ENCODE data around the gene DCD. TPM values are rescaled to one million over a fixed set of nuclear protein-coding genes. Genes with fewer than 3 reads are reported as not detected.

DCD gene
- total and polyA plus RNA-seq, 10 of the 15 experiments (the other 5 are each of a cell fraction or from before 2014, with no cell fraction given), result not detected

DNA sequence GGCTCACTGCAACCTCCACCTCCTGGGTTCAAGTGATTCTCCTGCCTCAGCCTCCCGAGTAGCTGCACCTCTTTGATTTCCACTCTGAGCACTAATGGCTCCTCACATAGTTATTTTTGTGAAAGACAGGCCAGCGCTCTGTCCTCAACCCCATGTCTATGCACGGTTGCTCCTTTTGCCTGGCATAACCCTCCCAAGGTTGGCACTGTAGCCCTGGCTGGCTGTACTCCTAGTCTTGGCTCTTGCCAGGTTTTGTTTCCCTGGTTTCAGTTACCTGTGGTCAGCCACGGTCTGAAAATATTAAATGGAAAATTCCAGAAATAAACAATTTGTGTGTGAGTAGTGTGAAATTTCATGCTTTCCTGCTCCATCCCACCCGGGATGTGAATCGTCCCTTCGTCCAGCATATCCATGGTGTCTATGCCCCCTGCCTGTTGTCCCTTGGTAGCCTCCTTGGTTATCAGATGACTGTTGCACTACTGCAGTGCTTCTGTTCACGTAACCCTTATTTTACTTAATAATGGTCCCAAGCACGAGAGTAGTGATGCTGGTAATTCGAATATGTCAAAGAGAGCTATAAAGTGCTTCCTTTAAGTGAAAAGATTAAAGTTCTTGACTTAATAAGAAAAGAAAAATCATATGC lies 12.3 kb upstream of the DCD start (continued):
- TF ChIP-seq, protein P1, sequence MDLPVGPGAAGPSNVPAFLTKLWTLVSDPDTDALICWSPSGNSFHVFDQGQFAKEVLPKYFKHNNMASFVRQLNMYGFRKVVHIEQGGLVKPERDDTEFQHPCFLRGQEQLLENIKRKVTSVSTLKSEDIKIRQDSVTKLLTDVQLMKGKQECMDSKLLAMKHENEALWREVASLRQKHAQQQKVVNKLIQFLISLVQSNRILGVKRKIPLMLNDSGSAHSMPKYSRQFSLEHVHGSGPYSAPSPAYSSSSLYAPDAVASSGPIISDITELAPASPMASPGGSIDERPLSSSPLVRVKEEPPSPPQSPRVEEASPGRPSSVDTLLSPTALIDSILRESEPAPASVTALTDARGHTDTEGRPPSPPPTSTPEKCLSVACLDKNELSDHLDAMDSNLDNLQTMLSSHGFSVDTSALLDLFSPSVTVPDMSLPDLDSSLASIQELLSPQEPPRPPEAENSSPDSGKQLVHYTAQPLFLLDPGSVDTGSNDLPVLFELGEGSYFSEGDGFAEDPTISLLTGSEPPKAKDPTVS (IDR thresholded peaks at IDR 0.05; ENCODE audit: low read depth, low read length), result no peak
- TF ChIP-seq KLF5 (IDR thresholded peaks at IDR 0.05; ENCODE audit: partially characterized antibody), result no peak

GRCh38 chr12:54658306-54659264 lies 10.4 kb upstream of the DCD start:
- DNase-seq (ENCODE audit: low read depth, low spot score) (no peak), FAIRE-seq (peak; percentile 75), ATAC-seq (peak; percentile 93)
- Histone ChIP-seq H3K9ac (ENCODE audit: control insufficient read depth, insufficient read depth, low read length) (no peak overlapping the region), H2AFZ (ENCODE audit: control insufficient read depth, low read depth, low read length) (no peak overlapping the region), H3K79me2 (ENCODE audit: control insufficient read depth, insufficient read depth, low read length) (no peaks in the 10 kb centered on the region), H3K4me2 (ENCODE audit: control insufficient read depth, insufficient read depth) (no peak overlapping the region), H3K27ac (ENCODE audit: control insufficient read depth, insufficient read depth) (no peak overlapping the region), H3K9me3 (replicated peaks; ENCODE audit: control insufficient read depth, insufficient read depth, low read length) (no peaks in the 10 kb centered on the region), H3K4me3 (no peak overlapping the region), H3K36me3 (ENCODE audit: control insufficient read depth in 2 of 2, insufficient read depth in 2 of 2, low read length in 1 of 2) (no peaks in the 10 kb centered on the region), H3K27me3 (replicated peaks in 1 of 2; ENCODE audit: control insufficient read depth in 2 of 2, insufficient read depth in 2 of 2, low read length in 1 of 2) (peaks cover 0 to 2% of the 10 kb centered on the region in 2 experiments; a peak in 2 of 4 replicates), H3K4me1 (ENCODE audit: control insufficient read depth, insufficient read depth, low read length) (no peaks in the 10 kb centered on the region), H4K20me1 (ENCODE audit: control insufficient read depth, insufficient read depth) (no peaks in the 10 kb centered on the region)
- SMC1A ChIA-PET (ENCODE audit: uncharacterized antibody, unreplicated experiment), result interaction anchor here (0.6 to 1.4 kb wide), 9 partner anchors 15 to 300 kb away, joined by 3 to 6 read pairs (median 3); no protein-coding TSS in a partner anchor
- RAD21 ChIA-PET (ENCODE audit: unreplicated experiment), result interaction anchor here (0.8 to 1.6 kb wide), 11 partner anchors 13 to 414 kb away, joined by 3 to 15 read pairs (median 4); no protein-coding TSS in a partner anchor
- intact Hi-C loops (cut with micrococcal nuclease; ENCODE audit: unreplicated experiment), result no loop called here
- POLR2A ChIA-PET, result interaction anchor here (0.6 kb wide), 1 partner anchor 14 kb away, joined by 4 read pairs; no protein-coding TSS in a partner anchor
- in situ Hi-C loops (cut with MboI), result no loop called here
- no TSS peak for BruUV-seq (replicated peaks)
- WGBS (ENCODE audit: insufficient coverage, insufficient replicate concordance, low lambda C conversion rate, missing lambda C conversion rate), result 26% methylated on average over 19 of the region's 19 CpGs
- CTCF ChIA-PET, result interaction anchor here (0.6 to 3.1 kb wide), 33 partner anchors 9 to 881 kb away, joined by 3 to 18 read pairs (median 4); no protein-coding TSS in a partner anchor
- TF ChIP-seq, protein P2, sequence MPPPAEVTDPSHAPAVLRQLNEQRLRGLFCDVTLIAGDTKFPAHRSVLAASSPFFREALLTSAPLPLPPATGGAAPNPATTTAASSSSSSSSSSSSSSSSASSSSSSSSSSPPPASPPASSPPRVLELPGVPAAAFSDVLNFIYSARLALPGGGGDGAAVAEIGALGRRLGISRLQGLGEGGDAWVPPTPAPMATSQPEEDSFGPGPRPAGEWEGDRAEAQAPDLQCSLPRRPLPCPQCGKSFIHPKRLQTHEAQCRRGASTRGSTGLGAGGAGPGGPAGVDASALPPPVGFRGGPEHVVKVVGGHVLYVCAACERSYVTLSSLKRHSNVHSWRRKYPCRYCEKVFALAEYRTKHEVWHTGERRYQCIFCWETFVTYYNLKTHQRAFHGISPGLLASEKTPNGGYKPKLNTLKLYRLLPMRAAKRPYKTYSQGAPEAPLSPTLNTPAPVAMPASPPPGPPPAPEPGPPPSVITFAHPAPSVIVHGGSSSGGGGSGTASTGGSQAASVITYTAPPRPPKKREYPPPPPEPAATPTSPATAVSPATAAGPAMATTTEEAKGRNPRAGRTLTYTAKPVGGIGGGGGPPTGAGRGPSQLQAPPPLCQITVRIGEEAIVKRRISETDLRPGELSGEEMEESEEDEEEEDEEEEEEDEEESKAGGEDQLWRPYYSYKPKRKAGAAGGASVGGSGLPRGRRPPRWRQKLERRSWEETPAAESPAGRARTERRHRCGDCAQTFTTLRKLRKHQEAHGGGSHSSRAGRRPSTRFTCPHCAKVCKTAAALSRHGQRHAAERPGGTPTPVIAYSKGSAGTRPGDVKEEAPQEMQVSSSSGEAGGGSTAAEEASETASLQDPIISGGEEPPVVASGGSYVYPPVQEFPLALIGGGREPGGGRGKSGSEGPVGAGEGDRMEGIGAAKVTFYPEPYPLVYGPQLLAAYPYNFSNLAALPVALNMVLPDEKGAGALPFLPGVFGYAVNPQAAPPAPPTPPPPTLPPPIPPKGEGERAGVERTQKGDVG (CRISPR knock-in tag; IDR thresholded peaks at IDR 0.05), result no peak
- TF ChIP-seq RAD21 (IDR thresholded peaks at IDR 0.05; ENCODE audit: insufficient read depth, low read depth, low read length), result peak; percentile 51
- no peak for TF ChIP-seq WRNIP1 (IDR thresholded peaks at IDR 0.05; ENCODE audit: borderline replicate concordance, low read depth, low read length)
- TF ChIP-seq CBFB (IDR thresholded peaks at IDR 0.05; ENCODE audit: low read depth), result no peak
- no peak for TF ChIP-seq MEF2A (IDR thresholded peaks at IDR 0.05; ENCODE audit: insufficient read depth, low read depth, low read length)
- TF ChIP-seq, protein P3, sequence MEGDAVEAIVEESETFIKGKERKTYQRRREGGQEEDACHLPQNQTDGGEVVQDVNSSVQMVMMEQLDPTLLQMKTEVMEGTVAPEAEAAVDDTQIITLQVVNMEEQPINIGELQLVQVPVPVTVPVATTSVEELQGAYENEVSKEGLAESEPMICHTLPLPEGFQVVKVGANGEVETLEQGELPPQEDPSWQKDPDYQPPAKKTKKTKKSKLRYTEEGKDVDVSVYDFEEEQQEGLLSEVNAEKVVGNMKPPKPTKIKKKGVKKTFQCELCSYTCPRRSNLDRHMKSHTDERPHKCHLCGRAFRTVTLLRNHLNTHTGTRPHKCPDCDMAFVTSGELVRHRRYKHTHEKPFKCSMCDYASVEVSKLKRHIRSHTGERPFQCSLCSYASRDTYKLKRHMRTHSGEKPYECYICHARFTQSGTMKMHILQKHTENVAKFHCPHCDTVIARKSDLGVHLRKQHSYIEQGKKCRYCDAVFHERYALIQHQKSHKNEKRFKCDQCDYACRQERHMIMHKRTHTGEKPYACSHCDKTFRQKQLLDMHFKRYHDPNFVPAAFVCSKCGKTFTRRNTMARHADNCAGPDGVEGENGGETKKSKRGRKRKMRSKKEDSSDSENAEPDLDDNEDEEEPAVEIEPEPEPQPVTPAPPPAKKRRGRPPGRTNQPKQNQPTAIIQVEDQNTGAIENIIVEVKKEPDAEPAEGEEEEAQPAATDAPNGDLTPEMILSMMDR (IDR thresholded peaks at IDR 0.05 in 2 of 3, conservative IDR thresholded peaks at IDR 0.05 in 1 of 3; ENCODE audit: control insufficient read depth in 2 of 3, extremely low read depth in 1 of 3, insufficient read depth in 1 of 3, low read depth in 3 of 3, low read length in 3 of 3), result peak; percentile 68 to 81 (median 70)
- peak; percentile 59; the same call in 1 of the 2 replicates for TF ChIP-seq YY1 (IDR thresholded peaks at IDR 0.05; ENCODE audit: low read depth, low read length)
- peak; percentile 36; the same call in 1 of the 2 replicates for TF ChIP-seq SMC3 (IDR thresholded peaks at IDR 0.05; ENCODE audit: borderline replicate concordance, low read length)
- no peak for TF ChIP-seq SUZ12 (IDR thresholded peaks at IDR 0.05; ENCODE audit: unreplicated experiment)
